ENCODE data around the gene UGT1A3.

The UGT1A3 gene

GRCh38 chr2:233816334-233816733, 87.5 kb downstream of the UGT1A3 start:
- no peaks in the 10 kb centered on the region for H3K27me3 ChIP-seq (ENCODE audit: insufficient read depth, low read length, poor library complexity, severe bottlenecking)
- no peaks in the 10 kb centered on the region for H3K9me3 ChIP-seq (ENCODE audit: insufficient read depth, low read depth, low read length)
- no peak overlapping the region for H3K4me2 ChIP-seq (ENCODE audit: low read depth, low read length, poor library complexity, severe bottlenecking)
- no peaks in the 10 kb centered on the region for H3K9me2 ChIP-seq (replicated peaks; ENCODE audit: low read depth, low read length)
- H3K36me3 ChIP-seq (ENCODE audit: insufficient read depth, low read length) = no peaks in the 10 kb centered on the region
- H2AFZ ChIP-seq (ENCODE audit: low read length) = no peak overlapping the region
- H3F3A ChIP-seq (ENCODE audit: low read depth) = no peaks in the 10 kb centered on the region
- no peaks in the 10 kb centered on the region for H3K4me1 ChIP-seq (ENCODE audit: insufficient read depth, low read length, poor library complexity, severe bottlenecking)
- no peaks in the 10 kb centered on the region for H4K20me1 ChIP-seq (ENCODE audit: insufficient read depth, low read length, poor library complexity, severe bottlenecking)
- TF ChIP-seq EZH2phosphoT487 (IDR thresholded peaks at IDR 0.05; ENCODE audit: borderline replicate concordance) (no peak), CTCF (conservative IDR thresholded peaks at IDR 0.05; ENCODE audit: low read length) (no peak)
- H3K9ac ChIP-seq (ENCODE audit: low read depth, low read length, poor library complexity, severe bottlenecking) = no peak overlapping the region
- H3K4me3 ChIP-seq (ENCODE audit: low read length, poor library complexity, severe bottlenecking) = no peak overlapping the region
- H3K79me2 ChIP-seq (ENCODE audit: insufficient read depth, low read length) = no peaks in the 10 kb centered on the region

DNA sequence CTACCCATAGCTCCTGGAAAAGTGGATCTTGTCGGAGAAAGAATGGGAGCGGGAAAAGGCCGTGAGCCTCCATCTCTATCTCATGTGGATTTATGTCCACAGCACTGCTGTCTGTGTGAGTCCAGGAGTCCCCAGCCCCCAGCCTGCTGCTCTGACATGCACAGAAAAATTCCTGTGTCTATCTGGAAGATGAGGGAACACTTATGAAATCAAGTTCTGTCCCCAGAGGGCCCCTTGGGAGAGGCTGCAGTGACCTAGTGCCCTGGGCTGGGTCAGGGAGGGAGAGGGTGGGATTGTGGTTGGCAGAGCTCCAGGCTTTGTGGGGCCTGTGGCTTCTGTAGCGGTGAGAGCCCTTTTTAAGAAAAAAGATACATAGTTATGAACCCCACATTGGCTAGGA, 87.9 kb downstream of the UGT1A3 start:
- no peaks in the 10 kb centered on the region for H3K9me2 ChIP-seq (replicated peaks; ENCODE audit: low read depth, low read length)
- H3K27me3 ChIP-seq (ENCODE audit: insufficient read depth, low read length, poor library complexity, severe bottlenecking) = no peaks in the 10 kb centered on the region
- no peak overlapping the region for H3K9ac ChIP-seq (ENCODE audit: low read depth, low read length, poor library complexity, severe bottlenecking)
- H3K4me3 ChIP-seq (ENCODE audit: low read length, poor library complexity, severe bottlenecking) = no peak overlapping the region
- no peaks in the 10 kb centered on the region for H3F3A ChIP-seq (ENCODE audit: low read depth)
- no peaks in the 10 kb centered on the region for H3K79me2 ChIP-seq (ENCODE audit: insufficient read depth, low read length)
- no peaks in the 10 kb centered on the region for H3K4me1 ChIP-seq (ENCODE audit: insufficient read depth, low read length, poor library complexity, severe bottlenecking)
- TF ChIP-seq EZH2phosphoT487 (IDR thresholded peaks at IDR 0.05; ENCODE audit: borderline replicate concordance) = no peak
- no peak for TF ChIP-seq CTCF (conservative IDR thresholded peaks at IDR 0.05; ENCODE audit: low read length)
- no peak overlapping the region for H2AFZ ChIP-seq (ENCODE audit: low read length)
- no peak overlapping the region for H3K4me2 ChIP-seq (ENCODE audit: low read depth, low read length, poor library complexity, severe bottlenecking)
- H4K20me1 ChIP-seq (ENCODE audit: insufficient read depth, low read length, poor library complexity, severe bottlenecking) = no peaks in the 10 kb centered on the region
- no peaks in the 10 kb centered on the region for H3K36me3 ChIP-seq (ENCODE audit: insufficient read depth, low read length)
- no peaks in the 10 kb centered on the region for H3K9me3 ChIP-seq (ENCODE audit: insufficient read depth, low read depth, low read length)

DNA sequence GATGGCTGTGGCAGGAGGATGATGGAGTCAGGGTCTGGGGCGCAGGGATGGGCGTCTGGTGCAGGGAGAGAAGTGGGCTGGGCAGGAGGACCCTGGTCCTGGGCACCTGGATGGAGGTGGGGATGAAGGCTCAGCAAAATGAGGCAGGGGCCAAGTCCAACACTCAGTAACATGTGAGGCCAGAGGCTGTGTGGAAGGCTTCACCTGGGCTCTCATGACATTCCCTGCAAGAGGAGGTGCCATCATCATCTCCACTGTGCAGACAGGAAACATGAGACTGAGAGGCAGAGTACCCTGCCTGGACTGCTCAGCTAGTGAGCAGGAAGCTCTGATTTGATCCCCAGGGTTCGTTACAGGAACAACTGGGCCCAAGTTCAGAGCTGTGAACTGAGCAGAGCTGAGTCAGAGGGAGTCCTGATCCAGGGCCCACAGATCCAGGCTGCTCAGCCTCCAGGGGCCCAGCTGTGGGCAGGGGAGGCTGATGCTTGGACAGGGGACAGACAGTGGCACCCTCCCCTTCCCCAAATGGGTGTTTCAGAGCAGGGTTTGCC, 88.6 kb downstream of the UGT1A3 start:
- Histone ChIP-seq H3K79me2 (ENCODE audit: insufficient read depth, low read length) (no peaks in the 10 kb centered on the region), H3K9me2 (replicated peaks; ENCODE audit: low read depth, low read length) (no peaks in the 10 kb centered on the region), H3K4me3 (ENCODE audit: low read length, poor library complexity, severe bottlenecking) (no peak overlapping the region), H4K20me1 (ENCODE audit: insufficient read depth, low read length, poor library complexity, severe bottlenecking) (no peaks in the 10 kb centered on the region), H3K9ac (ENCODE audit: low read depth, low read length, poor library complexity, severe bottlenecking) (no peak overlapping the region), H3F3A (ENCODE audit: low read depth) (no peaks in the 10 kb centered on the region), H2AFZ (ENCODE audit: low read length) (no peak overlapping the region), H3K9me3 (ENCODE audit: insufficient read depth, low read depth, low read length) (no peaks in the 10 kb centered on the region), H3K4me2 (ENCODE audit: low read depth, low read length, poor library complexity, severe bottlenecking) (no peak overlapping the region), H3K27me3 (ENCODE audit: insufficient read depth, low read length, poor library complexity, severe bottlenecking) (no peaks in the 10 kb centered on the region), H3K36me3 (ENCODE audit: insufficient read depth, low read length) (no peaks in the 10 kb centered on the region), H3K4me1 (ENCODE audit: insufficient read depth, low read length, poor library complexity, severe bottlenecking) (no peaks in the 10 kb centered on the region)
- TF ChIP-seq CTCF (conservative IDR thresholded peaks at IDR 0.05; ENCODE audit: low read length) (no peak), EZH2phosphoT487 (IDR thresholded peaks at IDR 0.05; ENCODE audit: borderline replicate concordance) (no peak)
